Measurements from ENCODE around the gene VWF.

DNA sequence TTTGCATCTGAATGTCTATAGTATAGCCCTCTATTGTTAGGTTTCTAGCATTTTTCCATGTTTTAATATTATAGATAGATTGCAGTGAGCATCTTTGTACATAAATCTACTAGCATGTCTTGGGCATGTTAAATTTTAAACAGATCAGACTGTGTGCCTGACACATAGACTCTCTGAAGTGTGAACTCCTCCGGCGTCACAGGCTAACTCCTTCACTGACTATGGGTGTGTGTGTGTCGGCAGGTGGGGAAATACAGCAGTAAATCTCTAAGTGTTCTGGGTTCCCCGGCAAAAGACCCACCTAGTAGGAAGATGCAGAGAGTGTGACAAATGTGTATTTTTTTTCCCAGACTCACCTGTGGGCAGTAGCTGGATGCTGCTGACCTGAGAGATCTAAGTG, 2.3 kb downstream of the VWF start:
- TF ChIP-seq, protein P1, sequence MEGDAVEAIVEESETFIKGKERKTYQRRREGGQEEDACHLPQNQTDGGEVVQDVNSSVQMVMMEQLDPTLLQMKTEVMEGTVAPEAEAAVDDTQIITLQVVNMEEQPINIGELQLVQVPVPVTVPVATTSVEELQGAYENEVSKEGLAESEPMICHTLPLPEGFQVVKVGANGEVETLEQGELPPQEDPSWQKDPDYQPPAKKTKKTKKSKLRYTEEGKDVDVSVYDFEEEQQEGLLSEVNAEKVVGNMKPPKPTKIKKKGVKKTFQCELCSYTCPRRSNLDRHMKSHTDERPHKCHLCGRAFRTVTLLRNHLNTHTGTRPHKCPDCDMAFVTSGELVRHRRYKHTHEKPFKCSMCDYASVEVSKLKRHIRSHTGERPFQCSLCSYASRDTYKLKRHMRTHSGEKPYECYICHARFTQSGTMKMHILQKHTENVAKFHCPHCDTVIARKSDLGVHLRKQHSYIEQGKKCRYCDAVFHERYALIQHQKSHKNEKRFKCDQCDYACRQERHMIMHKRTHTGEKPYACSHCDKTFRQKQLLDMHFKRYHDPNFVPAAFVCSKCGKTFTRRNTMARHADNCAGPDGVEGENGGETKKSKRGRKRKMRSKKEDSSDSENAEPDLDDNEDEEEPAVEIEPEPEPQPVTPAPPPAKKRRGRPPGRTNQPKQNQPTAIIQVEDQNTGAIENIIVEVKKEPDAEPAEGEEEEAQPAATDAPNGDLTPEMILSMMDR (IDR thresholded peaks at IDR 0.05) = no peak
- TF ChIP-seq POLR2A (IDR thresholded peaks at IDR 0.05) (no peak), EP300 (IDR thresholded peaks at IDR 0.05) (no peak), POLR2AphosphoS5 (IDR thresholded peaks at IDR 0.05) (no peak)

Measured in upper lobe of left lung (tissue), 4 donors.